ENCODE data around the gene ENDOV.

ENDOV gene

GRCh38 chr17:80386341-80386740 lies 28.6 kb upstream of the ENDOV start:
- no peak overlapping the region for H3K4me3 ChIP-seq (replicated peaks; ENCODE audit: low read depth, low read length)
- TF ChIP-seq, protein P1, sequence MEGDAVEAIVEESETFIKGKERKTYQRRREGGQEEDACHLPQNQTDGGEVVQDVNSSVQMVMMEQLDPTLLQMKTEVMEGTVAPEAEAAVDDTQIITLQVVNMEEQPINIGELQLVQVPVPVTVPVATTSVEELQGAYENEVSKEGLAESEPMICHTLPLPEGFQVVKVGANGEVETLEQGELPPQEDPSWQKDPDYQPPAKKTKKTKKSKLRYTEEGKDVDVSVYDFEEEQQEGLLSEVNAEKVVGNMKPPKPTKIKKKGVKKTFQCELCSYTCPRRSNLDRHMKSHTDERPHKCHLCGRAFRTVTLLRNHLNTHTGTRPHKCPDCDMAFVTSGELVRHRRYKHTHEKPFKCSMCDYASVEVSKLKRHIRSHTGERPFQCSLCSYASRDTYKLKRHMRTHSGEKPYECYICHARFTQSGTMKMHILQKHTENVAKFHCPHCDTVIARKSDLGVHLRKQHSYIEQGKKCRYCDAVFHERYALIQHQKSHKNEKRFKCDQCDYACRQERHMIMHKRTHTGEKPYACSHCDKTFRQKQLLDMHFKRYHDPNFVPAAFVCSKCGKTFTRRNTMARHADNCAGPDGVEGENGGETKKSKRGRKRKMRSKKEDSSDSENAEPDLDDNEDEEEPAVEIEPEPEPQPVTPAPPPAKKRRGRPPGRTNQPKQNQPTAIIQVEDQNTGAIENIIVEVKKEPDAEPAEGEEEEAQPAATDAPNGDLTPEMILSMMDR (IDR thresholded peaks at IDR 0.05; ENCODE audit: low read depth, low read length, missing control alignments) = no peak
- DNase-seq (ENCODE audit: extremely low read depth, low read depth) = no peak

DNA sequence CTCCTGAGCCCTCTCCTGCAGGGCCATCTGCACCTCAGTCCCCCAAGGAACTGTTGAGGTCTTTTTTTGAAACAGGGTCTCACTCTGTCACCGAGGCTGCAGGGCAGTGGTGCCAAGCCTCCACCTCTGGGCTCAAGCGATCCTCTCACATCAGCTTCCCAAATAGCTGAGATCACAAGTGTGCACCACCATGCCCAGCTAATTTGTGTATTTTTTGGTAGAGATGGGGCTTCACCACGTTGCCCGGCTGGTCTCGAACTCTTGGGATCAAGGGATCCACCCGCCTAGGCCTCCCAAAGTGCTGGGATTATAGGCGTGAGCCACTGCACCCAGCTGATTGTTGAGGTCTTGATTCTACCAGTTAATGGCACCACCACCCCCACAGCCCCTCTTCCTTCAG lies 27.9 kb upstream of the ENDOV start:
- no peak overlapping the region for H3K4me3 ChIP-seq (replicated peaks; ENCODE audit: low read depth, low read length)
- DNase-seq (ENCODE audit: extremely low read depth, low read depth) = no peak
- TF ChIP-seq, protein P1 (IDR thresholded peaks at IDR 0.05; ENCODE audit: low read depth, low read length, missing control alignments) = no peak

DNA sequence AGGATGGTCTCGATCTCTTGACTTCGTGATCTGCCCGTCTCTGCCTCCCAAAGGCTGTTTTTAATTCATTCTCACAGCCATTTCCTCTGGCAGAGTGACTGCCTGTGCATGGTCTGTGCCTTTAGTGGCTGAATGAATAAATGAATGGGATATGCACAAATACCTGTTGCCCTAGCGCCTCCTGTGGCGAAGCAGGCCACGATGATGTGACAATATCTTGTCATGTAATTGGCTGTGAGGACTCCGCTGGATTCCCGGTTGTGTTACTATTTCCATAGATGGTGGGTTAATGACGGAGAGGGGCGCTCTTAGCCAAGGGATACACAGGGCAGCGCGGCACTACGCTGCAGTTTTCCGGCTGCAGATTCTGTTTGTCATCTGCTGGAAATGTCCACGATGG lies 26.8 kb upstream of the ENDOV start:
- TF ChIP-seq, protein P1 (IDR thresholded peaks at IDR 0.05; ENCODE audit: low read depth, low read length, missing control alignments) = no peak
- H3K4me3 ChIP-seq (replicated peaks; ENCODE audit: low read depth, low read length) = no peak overlapping the region
- DNase-seq (ENCODE audit: extremely low read depth, low read depth) = no peak

GRCh38 chr17:80388601-80389000 lies 26.4 kb upstream of the ENDOV start:
- H3K4me3 ChIP-seq (replicated peaks; ENCODE audit: low read depth, low read length) = no peak overlapping the region
- TF ChIP-seq, protein P1 (IDR thresholded peaks at IDR 0.05; ENCODE audit: low read depth, low read length, missing control alignments) = no peak
- DNase-seq (ENCODE audit: extremely low read depth, low read depth) = no peak

DNA sequence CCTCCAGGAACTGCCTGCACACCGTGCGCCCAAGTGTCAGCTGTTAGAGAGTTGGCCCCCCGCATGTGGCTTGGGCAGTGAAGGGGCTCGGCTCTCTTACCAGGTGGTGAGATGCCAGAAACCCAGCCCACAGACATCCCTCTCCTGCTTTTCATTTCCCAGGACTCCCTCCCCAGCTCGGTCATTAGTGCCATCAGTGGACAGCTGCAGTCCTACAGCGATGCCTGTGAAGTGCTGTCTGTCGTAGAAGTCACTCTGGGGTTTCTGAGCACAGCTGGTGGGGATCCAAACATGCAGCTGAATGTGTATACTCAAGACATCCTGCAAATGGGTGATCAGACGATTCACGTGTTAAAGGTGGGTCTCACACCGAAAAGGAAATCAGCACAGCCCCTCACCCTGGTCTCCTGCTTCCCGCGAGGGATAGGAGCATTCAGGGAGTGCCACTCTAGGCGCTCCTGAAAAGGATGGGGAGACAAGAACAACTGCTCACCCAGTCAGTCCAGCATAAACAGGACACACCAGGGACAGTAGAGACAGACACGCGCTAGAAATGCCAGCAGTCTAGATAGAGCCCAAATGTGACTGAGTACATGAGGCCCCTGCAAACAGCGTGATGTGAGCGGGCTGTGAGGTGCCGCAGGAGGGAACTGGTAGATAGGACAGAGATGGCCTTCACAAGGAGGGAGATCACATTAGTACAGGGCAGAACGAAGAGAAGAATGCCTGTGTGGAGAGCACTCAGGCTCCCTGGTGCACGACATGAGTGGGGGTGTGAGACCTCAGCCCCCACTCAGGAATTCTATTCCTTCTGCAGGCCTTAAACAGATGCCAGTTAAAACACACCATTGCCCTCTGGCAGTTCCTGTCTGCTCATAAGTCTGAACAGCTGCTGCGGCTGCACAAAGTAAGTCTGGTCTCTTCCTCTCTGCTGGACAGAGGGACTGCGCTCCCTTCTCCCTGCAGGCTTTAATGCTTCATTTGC lies 25.7 kb upstream of the ENDOV start:
- no peak for DNase-seq (ENCODE audit: extremely low read depth, low read depth)
- H3K4me3 ChIP-seq (replicated peaks; ENCODE audit: low read depth, low read length) = no peak overlapping the region
- TF ChIP-seq, protein P1 (IDR thresholded peaks at IDR 0.05; ENCODE audit: low read depth, low read length, missing control alignments) = no peak

GRCh38 chr17:80393241-80393890 lies 21.6 kb upstream of the ENDOV start:
- H3K4me3 ChIP-seq (replicated peaks; ENCODE audit: low read depth, low read length) = no peak overlapping the region
- DNase-seq (ENCODE audit: extremely low read depth, low read depth) = no peak
- TF ChIP-seq, protein P1 (IDR thresholded peaks at IDR 0.05; ENCODE audit: low read depth, low read length, missing control alignments) = no peak

Measured in HFF-Myc (cell line).